KMS-11 (cell line): ENCODE data around the gene SH3D21.

Experiments
- H2AFZ ChIP-seq: fragments of 200-600 bp; sonication (generic); 2 replicates; pipeline ENCODE4 v1.6.1; 2016; ENCODE audit warnings: antibody characterized with exemption, mixed run types, low read depth
- H3K27ac ChIP-seq: fragments of 200-600 bp; sonication (generic); 2 replicates; pipeline ENCODE4 v1.6.1; 2016; ENCODE audit warnings: mild to moderate bottlenecking, mixed run types
- H3K27me3 ChIP-seq: fragments of 200-600 bp; sonication (generic); 2 replicates; pipeline ENCODE4 v1.6.1; 2017; ENCODE audit warnings: mild to moderate bottlenecking, low read depth, mixed run types, moderate library complexity; ENCODE audit not compliant: insufficient read depth
- H3K36me3 ChIP-seq: fragments of 200-600 bp; sonication (generic); 2 replicates; pipeline ENCODE4 v1.6.1; 2017; ENCODE audit warnings: mild to moderate bottlenecking, mixed run types; ENCODE audit not compliant: insufficient read depth
- H3K4me1 ChIP-seq: fragments of 200-600 bp; sonication (generic); 2 replicates; pipeline ENCODE4 v1.6.1; 2016; ENCODE audit warnings: mild to moderate bottlenecking, low read depth, mixed run types; ENCODE audit not compliant: poor library complexity, severe bottlenecking
- H3K4me2 ChIP-seq: fragments of 200-600 bp; sonication (generic); 2 replicates; pipeline ENCODE4 v1.7.0; 2016; ENCODE audit warnings: mild to moderate bottlenecking, mixed run types
- H3K4me3 ChIP-seq: fragments of 200-600 bp; sonication (generic); IDR thresholded peaks from 2 replicates; pipeline ENCODE4 v1.6.1; 2017; ENCODE audit warnings: low read depth, low read length, mixed read lengths; ENCODE audit not compliant: insufficient read depth
- H3K79me2 ChIP-seq: fragments of 200-600 bp; sonication (generic); 2 replicates; pipeline ENCODE4 v1.6.1; 2016; ENCODE audit warnings: low read depth, mixed run types; ENCODE audit not compliant: insufficient read depth
- H3K9ac ChIP-seq: fragments of 200-600 bp; sonication (generic); 2 replicates; pipeline ENCODE4 v1.6.1; 2016; ENCODE audit warnings: mild to moderate bottlenecking, mixed run types
- H4K20me1 ChIP-seq: fragments of 200-600 bp; sonication (generic); 2 replicates; pipeline ENCODE4 v1.6.1; 2016; ENCODE audit warnings: mild to moderate bottlenecking, mixed run types; ENCODE audit not compliant: insufficient read depth
- TF ChIP-seq, protein P1 (sequence below): fragments of 200-600 bp; sonication (generic); conservative IDR thresholded peaks from 2 replicates; pipeline ENCODE4 v1.6.1; 2017; ENCODE audit warnings: low read depth, mild to moderate bottlenecking, antibody characterized with exemption, low read length, moderate library complexity, mixed read lengths

SH3D21 gene

DNA sequence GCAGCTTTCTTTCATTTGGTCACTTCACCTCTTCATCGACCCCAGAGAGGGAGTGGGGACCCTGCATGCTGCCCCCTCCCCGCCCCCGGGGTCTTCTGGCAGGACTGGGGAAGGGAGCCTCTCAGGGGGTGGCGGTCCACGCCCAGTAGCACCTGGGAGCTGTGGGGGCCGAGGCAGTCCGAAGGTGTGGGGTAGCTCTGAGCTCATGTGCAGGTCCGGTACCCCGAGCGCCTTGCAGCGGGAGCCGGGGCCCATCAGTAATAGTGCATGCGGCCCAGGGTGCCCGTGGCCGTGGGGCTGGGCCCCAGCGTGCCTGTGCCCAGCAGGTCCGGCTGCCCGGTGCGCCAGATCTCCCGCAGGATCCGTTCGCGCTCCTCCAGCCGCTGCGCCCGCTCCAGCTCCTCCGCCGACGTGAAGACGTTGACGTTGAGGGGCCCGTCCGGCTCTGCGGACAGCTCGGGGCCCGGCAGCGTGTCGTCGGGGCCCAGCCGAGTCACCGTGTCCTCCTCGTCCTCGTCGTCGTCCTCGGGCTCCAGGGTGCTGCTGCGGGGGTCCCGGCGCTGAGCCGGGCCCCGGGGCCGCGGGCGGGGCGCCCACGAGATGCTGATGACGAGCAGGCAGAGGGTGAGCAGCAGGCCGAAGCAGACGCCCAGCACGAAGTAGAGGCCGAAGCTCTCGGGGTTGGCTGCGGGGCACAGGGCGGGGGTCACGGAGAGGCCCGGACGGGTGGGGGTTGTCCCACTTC lies 16.0 kb downstream of the SH3D21 start:
- no peaks in the 10 kb centered on the region; the same call in 1 of the 2 replicates for H3K27me3 ChIP-seq
- no peaks in the 10 kb centered on the region for H4K20me1 ChIP-seq
- no peak overlapping the region for H3K4me3 ChIP-seq
- H3K4me1 ChIP-seq, result peaks cover 11% of the 10 kb centered on the region
- no peaks in the 10 kb centered on the region for H3K36me3 ChIP-seq
- no peak overlapping the region for H2AFZ ChIP-seq
- TF ChIP-seq, protein P1, sequence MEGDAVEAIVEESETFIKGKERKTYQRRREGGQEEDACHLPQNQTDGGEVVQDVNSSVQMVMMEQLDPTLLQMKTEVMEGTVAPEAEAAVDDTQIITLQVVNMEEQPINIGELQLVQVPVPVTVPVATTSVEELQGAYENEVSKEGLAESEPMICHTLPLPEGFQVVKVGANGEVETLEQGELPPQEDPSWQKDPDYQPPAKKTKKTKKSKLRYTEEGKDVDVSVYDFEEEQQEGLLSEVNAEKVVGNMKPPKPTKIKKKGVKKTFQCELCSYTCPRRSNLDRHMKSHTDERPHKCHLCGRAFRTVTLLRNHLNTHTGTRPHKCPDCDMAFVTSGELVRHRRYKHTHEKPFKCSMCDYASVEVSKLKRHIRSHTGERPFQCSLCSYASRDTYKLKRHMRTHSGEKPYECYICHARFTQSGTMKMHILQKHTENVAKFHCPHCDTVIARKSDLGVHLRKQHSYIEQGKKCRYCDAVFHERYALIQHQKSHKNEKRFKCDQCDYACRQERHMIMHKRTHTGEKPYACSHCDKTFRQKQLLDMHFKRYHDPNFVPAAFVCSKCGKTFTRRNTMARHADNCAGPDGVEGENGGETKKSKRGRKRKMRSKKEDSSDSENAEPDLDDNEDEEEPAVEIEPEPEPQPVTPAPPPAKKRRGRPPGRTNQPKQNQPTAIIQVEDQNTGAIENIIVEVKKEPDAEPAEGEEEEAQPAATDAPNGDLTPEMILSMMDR, result no peak
- no peak overlapping the region for H3K4me2 ChIP-seq
- H3K27ac ChIP-seq, result no peak overlapping the region
- H3K9ac ChIP-seq, result no peak overlapping the region
- H3K79me2 ChIP-seq, result no peaks in the 10 kb centered on the region

DNA sequence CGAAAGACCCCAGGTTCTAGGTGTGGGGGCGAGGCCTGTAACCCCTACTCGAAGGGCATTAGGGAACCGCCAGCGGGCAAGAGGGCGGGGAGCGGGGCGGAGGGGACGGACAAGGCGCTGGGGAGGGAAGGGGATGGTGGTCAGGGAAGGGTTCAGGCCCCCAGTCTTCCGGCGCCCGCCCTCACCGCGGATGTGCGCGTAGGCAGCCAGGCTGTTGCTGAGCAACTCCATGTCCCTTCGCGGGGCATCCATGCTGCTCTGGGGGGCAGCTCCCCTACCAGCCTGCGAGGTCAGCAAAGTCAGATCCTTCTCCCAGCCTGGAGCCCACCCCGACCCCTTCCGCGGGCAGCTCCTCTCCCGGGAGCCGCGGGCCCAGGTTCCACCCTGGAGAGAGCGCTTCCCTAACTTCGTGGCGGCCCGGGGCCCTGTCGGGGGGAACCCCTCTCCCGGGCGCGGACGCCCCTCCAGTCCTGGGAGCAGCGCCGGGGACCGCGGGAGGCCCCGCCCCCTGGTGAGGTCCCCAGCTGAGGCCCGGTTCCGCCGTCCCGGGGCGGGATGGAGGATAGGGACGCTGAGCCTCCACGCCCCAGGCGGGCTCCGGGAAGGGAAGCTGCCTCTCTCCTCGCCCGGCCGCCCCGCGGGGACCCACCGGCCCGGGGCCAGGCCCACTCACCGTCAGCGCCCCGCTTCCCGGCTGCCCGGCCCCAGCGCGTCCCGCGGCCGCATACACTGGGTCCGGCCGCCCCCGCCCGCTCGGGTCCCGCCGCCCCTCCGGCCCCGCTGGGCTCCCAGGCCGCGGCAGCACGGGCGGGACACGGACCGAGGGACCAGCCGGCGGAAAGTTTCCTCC lies 16.8 kb downstream of the SH3D21 start:
- Histone ChIP-seq H3K4me1 (peaks cover 11% of the 10 kb centered on the region), H3K27me3 (no peaks in the 10 kb centered on the region; the same call in 1 of the 2 replicates), H3K79me2 (no peaks in the 10 kb centered on the region), H3K9ac (no peak overlapping the region), H3K4me3 (peak overlapping the region; percentile 60), H3K36me3 (no peaks in the 10 kb centered on the region), H4K20me1 (no peaks in the 10 kb centered on the region), H3K4me2 (peak overlapping the region; percentile 29; the same call in 1 of the 2 replicates), H2AFZ (peak overlapping the region; percentile 49), H3K27ac (no peak overlapping the region)
- TF ChIP-seq, protein P1, result no peak

DNA sequence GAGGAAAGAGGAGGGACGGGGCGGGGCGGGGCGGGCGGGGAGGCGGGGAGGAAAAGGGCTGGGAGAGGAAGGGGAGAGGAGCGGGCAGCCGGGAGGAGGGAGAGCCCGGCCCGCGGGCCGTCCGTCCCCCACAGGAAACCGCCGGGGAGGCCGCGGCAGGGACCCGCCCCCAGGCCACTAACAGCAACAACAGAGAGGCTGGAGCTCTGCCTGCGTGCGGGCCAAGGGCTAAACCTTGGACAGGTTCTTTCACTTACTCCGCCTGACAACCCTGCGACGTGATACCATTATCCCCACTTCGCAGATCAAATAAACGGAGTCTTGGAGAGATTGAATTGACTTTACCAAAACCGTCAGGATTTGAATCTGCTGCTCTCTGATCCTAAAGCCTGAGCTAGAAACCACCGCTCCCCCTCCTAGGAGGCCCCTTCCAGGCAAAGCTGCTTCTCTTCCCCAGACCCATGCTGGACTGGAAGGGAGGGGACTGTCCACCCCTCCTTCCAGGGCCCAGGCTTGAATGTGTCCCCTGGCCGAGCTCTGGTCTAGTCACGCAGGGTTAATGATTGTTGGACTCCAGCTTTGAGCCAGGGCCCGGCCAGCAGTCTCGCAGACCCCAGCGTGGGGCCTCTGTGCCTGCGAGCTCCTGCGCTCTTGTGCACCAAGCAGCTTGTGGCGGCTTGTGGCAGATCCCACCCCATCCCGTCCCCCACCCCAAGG lies 17.6 kb downstream of the SH3D21 start, which contains the start of gene EVA1B:
EVA1B (minus strand) TSS at position 10 of the 717 bp plus-strand sequence. CDS start 608 bp downstream, outside the sequence.
- Histone ChIP-seq H3K4me1 (peaks cover 11% of the 10 kb centered on the region), H3K4me2 (peak within 1 kb of the TSS; percentile 88), H3K36me3 (no peaks in the 10 kb centered on the region), H3K79me2 (no peaks in the 10 kb centered on the region), H4K20me1 (no peaks in the 10 kb centered on the region), H3K4me3 (peak within 1 kb of the TSS; percentile 60), H3K9ac (no peak within 1 kb of the TSS; the same call in 1 of the 2 replicates), H2AFZ (peak within 1 kb of the TSS; percentile 49), H3K27ac (no peak within 1 kb of the TSS), H3K27me3 (no peaks in the 10 kb centered on the region; the same call in 1 of the 2 replicates)
- TF ChIP-seq, protein P1, result no peak

DNA sequence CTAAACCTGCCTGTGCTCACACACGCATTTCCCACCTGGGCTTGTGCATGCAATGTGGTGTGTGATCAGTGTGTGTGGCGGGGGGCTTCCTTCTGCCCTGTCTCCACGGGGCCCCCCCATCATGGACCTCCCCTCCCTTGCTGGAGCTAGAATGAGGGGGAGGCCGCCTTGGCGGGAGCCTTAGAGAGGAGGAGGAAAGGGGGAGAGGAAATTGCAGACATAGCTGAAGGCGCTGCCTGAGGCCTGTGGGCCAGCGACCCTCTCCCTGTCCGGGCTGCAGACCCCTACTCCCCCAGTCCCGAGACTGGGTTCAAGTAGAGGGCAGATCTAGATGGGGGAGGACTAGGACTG lies 18.2 kb downstream of the SH3D21 start:
- peak overlapping the region; percentile 88; the same call in 1 of the 2 replicates for H3K4me2 ChIP-seq
- no peaks in the 10 kb centered on the region for H3K79me2 ChIP-seq
- no peak overlapping the region for H3K9ac ChIP-seq
- no peaks in the 10 kb centered on the region for H3K36me3 ChIP-seq
- peak overlapping the region; percentile 60 for H3K4me3 ChIP-seq
- no peaks in the 10 kb centered on the region; the same call in 1 of the 2 replicates for H3K27me3 ChIP-seq
- H3K4me1 ChIP-seq, result peaks cover 11% of the 10 kb centered on the region
- TF ChIP-seq, protein P1, result no peak
- H3K27ac ChIP-seq, result no peak overlapping the region
- H4K20me1 ChIP-seq, result no peaks in the 10 kb centered on the region
- H2AFZ ChIP-seq, result no peak overlapping the region
